ENCODE measurements around the gene CHST5.
A peak's percentile ranks its signal among the peaks of the same experiment; 100 is the strongest.

Gene CHST5

GRCh38 chr16:75535901-75536300 is at the start of gene CHST5:
Gene CHST5 (minus strand): TSS chr16:75536108. CDS start chr16:75530384, 5,724 bp downstream.
- no peak for DNase-seq

GRCh38 chr16:75584108-75584507 is 48.2 kb upstream of the CHST5 start:
- DNase-seq: no peak

GRCh38 chr16:75579281-75579834 is 43.5 kb upstream of the CHST5 start:
- no peak for DNase-seq

GRCh38 chr16:75578725-75579124 is 42.8 kb upstream of the CHST5 start:
- no peak for DNase-seq

- no peak for DNase-seq
These were observed 42.3 kb upstream of the CHST5 start for GRCh38 chr16:75578212-75578611.

GRCh38 chr16:75576384-75576811 is 40.5 kb upstream of the CHST5 start:
- no peak for DNase-seq

- DNase-seq: no peak
These were observed 40.0 kb upstream of the CHST5 start for GRCh38 chr16:75575958-75576357.

- DNase-seq: no peak
These were observed 38.0 kb upstream of the CHST5 start for GRCh38 chr16:75573955-75574354.

GRCh38 chr16:75572864-75573542 is 37.1 kb upstream of the CHST5 start:
- DNase-seq: no peak

GRCh38 chr16:75570396-75571065 is 34.6 kb upstream of the CHST5 start:
- no peak for DNase-seq

GRCh38 chr16:75567911-75568310 is 32.0 kb upstream of the CHST5 start:
- no peak for DNase-seq

- DNase-seq: no peak
These were observed 30.9 kb upstream of the CHST5 start for GRCh38 chr16:75566758-75567255.

GRCh38 chr16:75566040-75566757 is 30.3 kb upstream of the CHST5 start, which contains the start of gene GABARAPL2:
Gene GABARAPL2 (plus strand): TSS chr16:75566379. CDS start chr16:75566487, 108 bp downstream.
- DNase-seq: peak; percentile 65

- DNase-seq: no peak
These were observed 29.7 kb upstream of the CHST5 start for GRCh38 chr16:75565640-75566039.

GRCh38 chr16:75559564-75560372 is 23.9 kb upstream of the CHST5 start:
- DNase-seq: no peak

- no peak for DNase-seq
These were observed 23.0 kb upstream of the CHST5 start for GRCh38 chr16:75558846-75559401.

GRCh38 chr16:75556431-75556950 is 20.6 kb upstream of the CHST5 start:
- no peak for DNase-seq

- peak; percentile 66 for DNase-seq
These were observed 20.0 kb upstream of the CHST5 start, which contains the start of gene TMEM231 for GRCh38 chr16:75555707-75556430. Gene TMEM231 (minus strand): TSS chr16:75556252. CDS start chr16:75556209, 43 bp downstream.

- DNase-seq: peak; percentile 48
These were observed 19.4 kb upstream of the CHST5 start for GRCh38 chr16:75555213-75555706.

GRCh38 chr16:75552951-75553350 is 17.0 kb upstream of the CHST5 start:
- DNase-seq: no peak

- DNase-seq: no peak
These were observed 14.3 kb upstream of the CHST5 start for GRCh38 chr16:75550211-75550662.
